CD1c-positive myeloid dendritic cell (primary cell): ENCODE results near the gene IKBKE.
"Not testable (repeated sequence)": the region's sequence is repeated elsewhere in the genome, so short reads cannot be mapped to it uniquely, and the experiment has no call there.

Experiments used
- DNase-seq: peaks from one replicate; pipeline ENCODE4 v3.0.0-alpha.2; 2016; ENCODE audit errors: extremely low spot score

The IKBKE gene

DNA sequence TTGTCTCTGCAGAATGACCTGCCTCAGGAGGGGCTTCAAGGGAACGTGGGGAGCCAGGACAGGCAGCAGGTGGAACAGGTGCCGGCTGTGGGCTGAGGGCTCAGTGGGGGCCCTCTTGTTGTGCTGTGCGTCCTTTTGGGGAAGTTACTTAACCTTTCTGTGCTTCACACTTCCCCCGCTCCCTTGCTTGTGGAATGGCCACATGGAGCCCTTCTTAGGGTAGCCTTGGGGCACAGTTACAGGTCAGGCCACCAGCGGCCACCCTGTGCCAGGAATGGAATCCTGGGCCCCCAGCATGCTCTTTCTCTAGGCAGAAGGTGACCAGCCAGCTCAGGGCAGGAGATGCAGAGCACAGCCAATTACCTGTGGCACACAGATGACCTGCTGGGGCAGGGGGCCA lies 2.6 kb downstream of the IKBKE start:
- peak; percentile 68 for DNase-seq

DNA sequence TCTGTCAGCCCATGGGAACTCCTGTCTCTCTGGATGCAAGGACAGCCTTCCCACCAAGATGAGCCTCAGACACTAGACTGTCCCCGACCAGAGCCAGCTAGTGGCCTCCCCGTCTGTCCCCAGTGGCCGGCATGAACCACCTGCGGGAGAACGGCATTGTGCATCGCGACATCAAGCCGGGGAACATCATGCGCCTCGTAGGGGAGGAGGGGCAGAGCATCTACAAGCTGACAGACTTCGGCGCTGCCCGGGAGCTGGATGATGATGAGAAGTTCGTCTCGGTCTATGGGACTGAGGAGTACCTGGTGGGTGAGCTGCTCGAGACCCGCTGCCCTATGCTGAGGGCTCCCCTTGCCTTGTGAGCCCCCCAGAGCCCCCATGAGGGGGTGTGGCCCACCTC lies 5.8 kb downstream of the IKBKE start:
- DNase-seq = no peak

DNA sequence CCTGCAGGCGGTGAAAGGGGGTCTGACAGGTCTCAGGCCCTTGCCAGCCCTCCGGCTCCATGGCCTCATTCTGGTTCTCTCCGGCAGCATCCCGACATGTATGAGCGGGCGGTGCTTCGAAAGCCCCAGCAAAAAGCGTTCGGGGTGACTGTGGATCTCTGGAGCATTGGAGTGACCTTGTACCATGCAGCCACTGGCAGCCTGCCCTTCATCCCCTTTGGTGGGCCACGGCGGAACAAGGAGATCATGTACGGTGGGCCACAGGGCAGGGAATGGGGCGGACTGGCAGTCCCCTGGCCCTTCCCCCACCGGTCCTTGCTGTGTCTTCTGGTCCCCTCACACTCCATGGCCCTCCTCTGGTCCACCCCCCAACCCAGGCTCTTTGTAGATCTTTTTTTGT lies 6.3 kb downstream of the IKBKE start:
- DNase-seq = no peak

DNA sequence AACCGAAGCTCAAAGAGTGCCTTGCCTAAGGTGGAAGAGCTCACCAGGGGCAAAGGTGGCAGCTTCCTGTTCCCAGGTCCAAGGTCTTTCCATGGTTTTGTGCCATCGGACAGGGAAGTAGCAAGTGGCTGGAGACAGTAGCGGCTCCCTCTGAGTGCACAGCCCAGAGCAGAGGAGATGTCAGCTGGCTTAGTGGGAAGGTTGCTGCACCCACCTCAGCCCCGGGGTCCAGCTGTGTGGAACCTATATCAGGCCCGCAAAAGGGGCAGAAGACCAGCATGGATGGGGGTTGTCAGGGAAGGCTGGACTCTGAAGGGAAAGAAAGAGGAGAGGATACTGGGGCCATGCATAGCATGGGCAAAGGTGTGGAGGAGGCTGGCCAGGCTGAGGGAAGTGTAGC lies 6.8 kb downstream of the IKBKE start:
- no peak for DNase-seq

DNA sequence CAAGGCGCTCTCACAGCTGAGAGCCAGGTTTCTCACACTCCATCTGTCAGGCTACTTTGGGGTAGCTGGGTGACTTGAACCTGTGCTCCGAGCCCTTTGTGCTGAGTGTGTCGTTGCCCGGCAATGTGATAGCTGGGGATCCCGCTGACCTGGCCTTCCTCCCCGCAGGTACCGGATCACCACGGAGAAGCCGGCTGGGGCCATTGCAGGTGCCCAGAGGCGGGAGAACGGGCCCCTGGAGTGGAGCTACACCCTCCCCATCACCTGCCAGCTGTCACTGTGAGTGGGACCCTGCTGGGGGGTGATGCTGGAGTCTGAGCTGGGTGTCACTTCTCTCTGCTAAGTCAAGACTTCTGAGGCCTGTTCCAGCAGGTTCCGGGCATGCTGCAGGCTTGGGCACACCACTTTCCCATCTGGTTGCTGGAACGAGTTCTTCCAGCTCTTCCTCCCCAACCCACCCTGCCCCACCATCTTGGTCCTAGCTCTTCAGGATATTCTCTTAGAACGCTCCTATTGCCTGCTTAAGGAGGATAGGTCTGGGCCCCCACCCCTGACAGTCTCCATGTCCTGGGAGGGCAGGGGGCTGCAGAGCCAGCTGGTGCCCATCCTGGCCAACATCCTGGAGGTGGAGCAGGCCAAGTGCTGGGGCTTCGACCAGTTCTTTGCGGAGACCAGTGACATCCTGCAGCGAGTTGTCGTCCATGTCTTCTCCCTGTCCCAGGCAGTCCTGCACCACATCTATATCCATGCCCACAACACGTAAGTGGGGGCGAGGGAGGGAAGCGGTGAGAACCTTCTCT lies 7.5 kb downstream of the IKBKE start:
- no peak for DNase-seq

DNA sequence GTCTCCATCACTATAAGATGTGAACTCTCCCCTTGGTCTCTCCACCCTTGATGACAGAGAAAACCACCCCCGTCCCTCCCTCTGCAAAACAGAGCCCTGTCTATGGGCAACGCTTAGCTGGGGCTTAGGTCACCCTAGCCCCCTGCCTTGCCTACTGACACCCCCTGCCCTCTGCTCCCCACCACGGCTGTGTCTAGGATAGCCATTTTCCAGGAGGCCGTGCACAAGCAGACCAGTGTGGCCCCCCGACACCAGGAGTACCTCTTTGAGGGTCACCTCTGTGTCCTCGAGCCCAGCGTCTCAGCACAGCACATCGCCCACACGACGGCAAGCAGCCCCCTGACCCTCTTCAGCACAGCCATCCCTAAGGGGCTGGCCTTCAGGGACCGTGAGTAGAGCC lies 8.5 kb downstream of the IKBKE start:
- DNase-seq = no peak

DNA sequence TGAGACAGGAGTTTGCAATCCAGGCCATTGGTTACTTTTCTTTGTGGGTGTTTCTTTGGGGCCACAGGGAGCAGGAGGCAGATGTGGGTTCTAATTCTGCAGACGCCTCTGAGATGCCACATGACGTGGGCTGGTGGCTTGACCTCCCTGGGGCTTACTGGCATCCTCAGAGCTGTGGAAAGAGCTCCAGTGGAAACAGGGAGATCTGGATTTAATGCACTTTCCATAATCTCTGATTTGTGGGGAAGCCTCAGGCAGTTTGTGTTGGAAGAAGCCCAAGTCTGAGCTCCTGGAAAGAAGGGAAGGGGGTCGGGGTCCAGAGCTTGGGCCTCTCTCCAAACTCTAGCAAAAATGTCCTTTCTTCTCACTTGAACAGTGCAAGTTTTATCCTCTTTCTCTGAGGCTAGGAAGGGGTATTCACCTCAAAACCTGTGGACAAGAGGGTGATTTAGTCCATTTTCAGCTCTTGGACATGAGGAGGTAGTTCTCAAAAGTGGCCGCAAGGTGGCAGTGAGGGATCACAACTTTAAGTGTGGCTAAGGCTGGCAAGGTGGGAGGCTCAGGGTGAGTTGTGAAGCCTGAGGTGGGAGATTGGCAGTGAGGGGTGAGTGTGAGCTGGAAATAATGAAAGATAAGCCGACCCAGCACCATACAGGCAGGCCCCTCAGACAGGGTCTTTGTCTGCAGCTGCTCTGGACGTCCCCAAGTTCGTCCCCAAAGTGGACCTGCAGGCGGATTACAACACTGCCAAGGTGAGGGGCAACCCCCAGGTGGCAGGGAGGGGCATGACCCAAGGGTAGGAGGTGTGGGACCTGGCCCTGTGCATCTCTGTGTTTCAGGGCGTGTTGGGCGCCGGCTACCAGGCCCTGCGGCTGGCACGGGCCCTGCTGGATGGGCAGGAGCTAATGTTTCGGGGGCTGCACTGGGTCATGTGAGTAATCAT lies 9.2 kb downstream of the IKBKE start:
- peak; percentile 77 for DNase-seq

DNA sequence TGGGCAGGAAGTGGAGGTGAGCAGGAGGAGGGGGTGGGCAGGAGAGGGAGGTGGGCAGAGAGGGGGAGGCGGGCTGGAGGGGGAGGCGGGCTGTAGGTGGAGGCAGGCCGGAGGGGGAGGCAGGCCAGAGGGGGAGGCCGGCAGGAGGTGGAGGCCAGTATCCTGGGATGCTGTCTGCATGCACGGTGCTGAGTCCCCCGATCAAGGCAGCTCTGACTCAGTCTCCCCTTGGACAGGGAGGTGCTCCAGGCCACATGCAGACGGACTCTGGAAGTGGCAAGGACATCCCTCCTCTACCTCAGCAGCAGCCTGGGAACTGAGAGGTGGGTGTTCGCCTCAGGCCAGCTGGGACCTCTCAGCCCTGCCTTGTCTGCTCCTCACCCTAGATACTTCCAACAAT lies 9.9 kb downstream of the IKBKE start:
- no peak for DNase-seq

DNA sequence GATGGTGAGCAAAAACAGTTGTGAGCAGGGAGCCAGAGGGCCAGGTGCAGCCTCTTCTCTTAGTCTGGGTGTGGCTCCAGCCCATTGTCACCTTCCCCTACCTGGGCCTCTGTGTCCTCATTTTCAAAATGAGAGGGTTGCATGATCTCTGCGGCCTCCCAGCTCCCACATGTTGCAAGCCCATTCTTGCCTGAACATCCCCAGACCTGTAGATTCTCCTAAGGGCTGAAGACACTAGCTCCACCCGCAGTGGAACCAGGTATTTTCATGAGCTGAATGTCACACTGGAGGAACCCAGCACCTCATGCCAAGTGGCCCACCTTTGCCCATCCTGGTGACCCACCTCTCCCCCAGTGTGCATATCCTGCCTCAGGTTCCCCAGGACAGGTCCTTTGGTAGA lies 12.3 kb downstream of the IKBKE start:
- no peak for DNase-seq

DNA sequence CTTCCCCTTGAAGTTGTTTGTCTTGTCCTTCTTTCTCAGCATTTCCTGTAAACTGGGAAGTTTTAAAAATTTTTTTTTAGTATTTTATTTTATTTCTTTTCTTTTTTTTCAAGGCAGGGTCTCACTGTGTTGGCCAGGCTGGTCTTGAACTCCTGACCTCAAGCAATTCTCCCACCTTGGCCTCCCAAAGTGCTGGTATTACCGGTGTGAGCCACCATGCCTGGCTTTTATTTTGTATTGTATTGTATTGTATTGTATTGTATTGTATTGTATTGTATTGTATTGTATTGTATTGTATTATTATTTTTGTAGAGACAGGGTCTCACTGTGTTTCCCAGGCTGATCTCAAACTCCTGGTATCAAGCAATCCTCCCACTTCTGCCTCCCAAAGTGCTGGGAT lies 13.6 kb downstream of the IKBKE start:
- not testable (repeated sequence) for DNase-seq

DNA sequence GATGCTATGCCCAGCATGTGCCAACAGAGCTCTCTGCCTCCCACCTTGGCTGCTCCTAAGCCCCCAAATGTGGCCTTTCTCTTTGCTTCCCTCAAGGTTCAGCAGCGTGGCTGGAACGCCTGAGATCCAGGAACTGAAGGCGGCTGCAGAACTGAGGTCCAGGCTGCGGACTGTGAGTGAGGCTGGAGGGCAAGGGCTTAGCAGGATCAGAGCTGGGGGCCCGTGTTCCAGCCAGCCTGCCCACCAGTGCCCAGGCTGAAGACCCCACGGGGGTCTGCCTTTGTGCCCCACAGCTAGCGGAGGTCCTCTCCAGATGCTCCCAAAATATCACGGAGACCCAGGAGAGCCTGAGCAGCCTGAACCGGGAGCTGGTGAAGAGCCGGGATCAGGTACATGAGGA lies 14.6 kb downstream of the IKBKE start:
- DNase-seq = no peak

DNA sequence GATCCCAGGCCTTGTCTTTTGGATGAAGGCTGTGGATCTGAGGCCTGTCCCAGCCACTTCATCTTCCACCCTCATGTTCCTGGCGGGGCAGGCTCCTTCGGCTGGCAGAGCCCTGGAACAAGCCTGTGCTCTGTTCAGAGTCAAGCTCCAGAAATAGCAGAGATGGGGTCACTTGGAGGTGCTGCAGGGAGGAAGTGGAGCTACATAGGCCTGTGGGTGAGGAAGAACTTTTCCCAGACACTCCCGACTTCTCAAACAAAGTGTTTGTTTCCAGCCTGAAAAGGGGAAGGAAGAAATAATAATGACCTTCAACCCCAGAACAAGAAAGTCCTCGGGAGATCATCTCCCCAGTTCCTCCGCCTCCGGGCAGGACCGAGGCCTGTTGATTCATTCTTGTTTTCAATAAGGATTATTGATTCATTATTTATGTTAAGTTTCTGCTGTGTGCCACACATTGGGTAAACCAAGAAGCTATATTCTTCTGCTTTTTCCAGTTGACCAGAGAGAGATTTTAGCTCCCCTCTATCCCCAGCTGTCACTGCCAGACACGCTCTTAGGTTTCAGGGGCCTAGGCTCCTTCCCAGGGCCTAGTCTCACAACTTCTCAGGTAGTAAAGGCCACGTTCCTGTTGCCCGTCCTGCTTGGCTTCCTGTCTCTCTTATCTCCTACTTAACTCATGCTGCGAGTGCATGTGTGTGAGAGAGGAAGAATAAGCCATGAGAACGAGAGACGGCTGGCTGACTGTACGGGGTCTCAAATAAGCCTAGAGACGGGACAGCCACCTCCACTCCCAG lies 16.9 kb downstream of the IKBKE start:
- DNase-seq = peak; percentile 53

DNA sequence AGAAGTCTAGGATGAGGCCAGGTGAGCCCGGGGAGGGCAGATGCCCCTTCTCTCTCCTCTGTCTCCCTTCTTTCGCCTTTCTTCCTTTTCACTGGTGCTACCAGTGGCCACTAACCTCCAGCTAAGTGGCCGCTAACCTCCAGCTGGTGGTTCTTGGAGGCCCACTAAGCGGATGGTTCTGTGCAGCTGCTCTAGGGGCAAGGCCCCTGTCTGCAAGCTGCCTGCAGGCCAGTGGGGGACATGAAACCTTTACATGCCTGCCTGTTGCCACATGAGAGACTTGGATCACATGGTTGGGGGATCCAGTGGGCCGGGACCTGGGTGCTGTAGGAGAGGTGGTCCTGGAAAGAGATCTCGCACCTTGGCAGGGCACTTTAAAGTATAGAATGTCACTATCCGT lies 17.7 kb downstream of the IKBKE start:
- DNase-seq = no peak

DNA sequence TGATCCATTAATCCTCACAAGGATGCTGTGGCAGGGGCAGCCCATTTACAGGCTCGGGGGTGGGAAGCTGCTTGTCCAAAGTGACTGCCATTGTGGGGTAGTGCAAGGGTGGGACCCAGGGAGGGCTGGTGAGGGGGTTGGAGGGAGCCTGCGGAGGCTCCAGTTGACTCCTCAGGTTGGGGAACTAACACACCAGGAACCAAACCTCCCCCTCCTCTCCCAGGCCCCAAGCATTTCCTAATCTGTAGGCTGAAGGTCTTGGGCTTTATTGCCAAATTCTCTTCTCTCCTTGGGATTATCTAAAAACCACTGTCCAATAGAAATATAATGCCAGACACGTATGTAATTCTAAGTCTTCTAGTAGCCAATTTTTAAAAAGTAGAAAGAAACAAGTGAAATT lies 18.2 kb downstream of the IKBKE start:
- no peak for DNase-seq

DNA sequence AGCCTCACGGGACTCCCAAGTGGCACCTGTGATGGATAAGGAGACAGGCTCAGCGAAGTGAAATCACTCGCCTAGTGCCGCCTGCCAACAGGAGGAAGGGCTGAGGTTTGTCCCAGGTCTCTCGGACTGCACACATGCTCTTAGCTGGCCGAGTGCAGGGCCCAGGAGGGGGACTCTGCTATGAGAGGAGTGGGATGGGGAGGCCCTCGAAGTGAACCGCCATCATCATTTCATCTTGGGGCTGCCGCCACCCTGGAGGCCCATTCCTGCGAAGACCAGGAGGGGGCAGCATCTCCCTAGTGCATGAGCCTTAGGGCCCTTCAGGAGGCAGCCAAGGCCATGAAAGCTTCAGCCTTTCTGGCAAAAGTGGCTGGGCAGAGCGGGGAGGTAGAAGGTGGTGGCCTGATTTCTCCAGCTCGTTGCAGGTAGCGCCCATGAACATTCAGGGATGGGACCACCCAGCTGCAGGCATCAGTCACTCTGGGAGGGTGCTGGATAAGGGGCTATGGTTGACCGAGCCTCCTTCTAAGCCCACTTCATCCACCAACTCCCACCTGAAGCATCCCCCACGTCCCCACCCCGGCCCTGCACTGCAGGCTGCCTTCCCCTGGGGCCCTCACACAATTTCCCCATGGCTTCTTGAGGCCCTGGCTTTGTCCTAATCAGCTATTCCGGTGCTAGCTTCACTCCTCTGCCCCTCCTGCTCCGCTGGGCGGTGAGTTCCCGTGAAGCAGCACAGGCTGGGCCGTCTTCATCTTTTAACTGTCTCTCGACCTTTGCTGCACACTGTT lies 19.9 kb downstream of the IKBKE start:
- peak; percentile 72 for DNase-seq

DNA sequence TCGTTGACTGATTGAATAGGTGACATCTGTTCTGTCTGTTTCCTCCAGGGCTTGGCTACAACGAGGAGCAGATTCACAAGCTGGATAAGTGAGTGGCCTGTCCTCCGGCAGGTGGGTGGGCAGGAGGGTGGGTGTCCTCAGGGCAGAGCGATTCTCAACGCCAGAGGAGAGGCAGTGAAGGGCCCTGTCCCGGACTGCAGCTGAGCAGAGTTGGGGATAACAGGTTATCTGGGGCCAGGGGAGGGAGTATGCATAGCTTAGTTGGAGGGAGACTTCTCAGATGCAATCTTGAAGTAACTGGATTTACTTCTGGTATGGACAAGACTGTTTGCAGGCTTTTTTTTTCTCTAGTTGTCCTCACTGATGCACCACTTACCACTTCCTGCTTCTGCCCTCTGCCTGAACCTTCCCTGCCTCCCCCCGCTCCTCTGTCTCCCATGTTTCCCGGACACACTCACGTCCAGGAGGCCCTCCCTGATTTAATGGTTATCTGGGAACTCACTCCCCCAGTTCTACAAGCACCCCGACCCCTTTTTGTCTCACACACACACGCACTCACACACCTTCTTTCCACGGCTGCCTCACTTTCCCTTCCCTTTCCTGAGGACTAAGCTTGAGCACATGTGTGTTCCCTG lies 20.6 kb downstream of the IKBKE start:
- no peak for DNase-seq

DNA sequence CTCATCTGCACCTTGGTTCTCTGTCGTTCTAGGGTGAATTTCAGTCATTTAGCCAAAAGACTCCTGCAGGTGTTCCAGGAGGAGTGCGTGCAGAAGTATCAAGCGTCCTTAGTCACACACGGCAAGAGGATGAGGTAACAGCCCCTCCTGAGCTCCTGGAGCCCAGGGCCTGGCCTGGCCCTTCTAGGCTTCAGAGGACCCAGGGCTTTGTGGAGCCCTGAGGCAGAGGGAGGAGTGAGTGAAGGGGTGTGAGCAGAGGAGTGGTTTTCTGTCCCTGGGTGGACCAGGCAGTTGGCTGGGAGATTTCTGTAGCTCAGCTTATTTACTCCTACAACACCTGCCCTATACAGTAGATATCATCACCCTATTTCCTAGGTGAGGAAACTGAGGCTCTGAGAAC lies 21.3 kb downstream of the IKBKE start:
- no peak for DNase-seq

DNA sequence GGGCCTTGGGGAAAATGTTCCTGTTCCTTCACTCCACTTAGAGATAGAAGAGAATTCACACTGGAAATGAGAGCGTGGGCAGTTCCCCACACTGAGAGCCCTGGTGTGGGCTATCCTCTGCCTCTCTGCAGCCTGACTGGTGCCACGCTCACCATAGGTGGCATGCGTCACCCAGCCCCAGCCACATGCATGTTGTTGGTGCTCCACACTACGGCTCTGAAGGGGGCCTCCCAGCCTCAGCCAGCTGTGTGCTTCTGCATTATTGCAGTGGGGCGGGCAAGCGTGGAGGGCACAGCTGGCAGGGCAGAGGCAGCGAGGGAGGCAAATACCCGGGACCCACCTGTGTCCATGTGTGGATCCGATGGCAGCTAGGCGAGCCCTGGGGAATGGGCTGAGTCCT lies 22.3 kb downstream of the IKBKE start:
- DNase-seq = no peak

DNA sequence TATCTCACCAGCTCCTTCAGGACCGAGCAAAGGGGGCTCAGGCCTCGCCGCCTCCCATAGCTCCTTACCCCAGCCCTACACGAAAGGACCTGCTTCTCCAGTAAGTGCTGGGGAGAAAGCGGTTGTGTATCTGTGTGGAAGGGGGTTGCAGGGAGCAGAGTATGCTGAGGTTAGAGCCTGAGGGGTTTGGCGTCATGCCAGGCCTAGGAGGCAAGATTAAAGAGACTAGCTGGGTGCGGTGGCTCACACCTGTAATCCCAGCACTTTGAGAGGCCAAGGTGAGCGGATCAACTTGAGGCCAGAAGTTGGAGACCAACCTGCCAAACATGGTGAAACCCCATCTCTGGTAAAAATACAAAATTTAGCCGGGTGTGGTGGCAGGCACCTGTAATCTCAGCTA lies 23.0 kb downstream of the IKBKE start:
- DNase-seq = no peak

DNA sequence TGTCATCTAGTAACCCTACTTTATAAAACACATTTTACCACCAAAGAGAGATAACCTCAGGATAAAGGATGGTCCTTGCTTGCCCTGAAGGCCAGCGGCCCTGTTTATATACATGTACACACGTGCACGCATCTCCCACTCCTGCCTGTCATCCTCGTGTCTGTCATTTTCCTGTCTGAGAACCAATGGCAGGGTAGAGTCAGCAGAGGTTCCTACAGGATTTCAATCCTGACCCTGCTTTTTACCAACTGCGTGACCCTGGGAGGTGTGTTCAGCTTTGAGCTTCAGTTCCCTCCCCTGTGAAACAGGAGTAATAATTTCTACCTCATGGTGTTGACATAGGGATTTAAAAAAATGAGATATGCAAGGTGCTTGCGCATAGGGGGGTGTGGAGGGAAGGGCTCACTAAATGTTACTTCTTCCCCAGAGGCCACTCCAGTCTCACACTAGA lies 24.8 kb downstream of the IKBKE start:
- no peak for DNase-seq
